Adrenal gland (tissue), 12 donors: Measurements from ENCODE around the gene ARID4B. TPM values are rescaled to one million over a fixed set of nuclear protein-coding genes. Genes with fewer than 3 reads are reported as not detected.

Experiments
- DNase-seq, 7 donors: peaks; one replicate each; pipeline ENCODE4 v3.0.0-alpha.2; 2019 to 2020
- H3K27ac ChIP-seq, 5 donors: fragments of 200-600 bp; sonication (generic) in 4 of 5; 1 replicate in 3 of 5; 2 replicates in 2 of 5; pipeline versions ENCODE4 v1.5.1 to v1.8.0; 2016 to 2020; ENCODE audit warnings: mild to moderate bottlenecking in 1 of 5
- H3K27me3 ChIP-seq: fragments of 200-600 bp; 2 replicates; pipeline ENCODE4 v1.8.0; 2021
- H3K36me3 ChIP-seq, 2 donors: fragments of 200-600 bp; replicated peaks in 1 of 2; 1 replicate in 1 of 2; 2 replicates in 1 of 2; pipeline versions ENCODE4 v1.5.1 to v1.8.0; 2018 to 2022
- H3K4me1 ChIP-seq, 2 donors: fragments of 200-600 bp; replicated peaks in 1 of 2; 1 replicate in 1 of 2; 2 replicates in 1 of 2; pipeline versions ENCODE4 v1.5.1 to v1.8.0; 2018 to 2021
- H3K4me3 ChIP-seq, 4 donors: fragments of 200-600 bp; sonication (generic) in 3 of 4; one replicate each; pipeline ENCODE4 v1.5.1; 2016 to 2018
- H3K9me3 ChIP-seq, 3 donors: fragments of 200-600 bp; sonication (generic) in 1 of 3; replicated peaks in 1 of 3; 1 replicate in 2 of 3; 2 replicates in 1 of 3; pipeline versions ENCODE4 v1.5.1 to v1.8.0; 2016 to 2021
- POLR2A ChIP-seq, 2 donors: fragments of 450-650 bp; IDR thresholded peaks; one replicate each; pipeline ENCODE4 v1.6.1; 2017; ENCODE audit warnings: antibody characterized with exemption in 2 of 2, mild to moderate bottlenecking in 2 of 2, moderate library complexity in 1 of 2
- WGBS, 4 donors: extraction: QIAGEN DNeasy Blood & Tissue Kit in 2 of 4; methylation state at CpG; one replicate each; pipeline versions ENCODE4 v1.1.5 to v1.1.7; 2013 to 2017; 5-methylcytosine and 5-hydroxymethylcytosine counted together
- intact Hi-C, 2 donors: fragments of 100-400 bp; cut with DNase I; formaldehyde crosslinking; loops; one replicate each; pipeline versions ENCODE4 v1.14.1 to v1.15.0; 2022 to 2023
- polyA plus RNA-seq, 3 donors: library from polyadenylated mRNA; stranded (reverse); fragments of 200-250 nt in 2 of 3; fragments of 350-450 nt in 1 of 3; fragmentation: Illumina TruSeq in 1 of 3; extraction: RNeasy Lipid Tissue Mini Kit (QIAGEN cat#74804) in 1 of 3; gene quantifications; one replicate each; pipeline ENCODE4 v1.2.3, GENCODE V29; 2013 to 2014
- total RNA-seq, 9 donors: library from RNA; depleted of rRNA in 4 of 9; stranded (reverse); fragments of >200 nt in 4 of 9; fragments of 120-200 nt in 1 of 9; fragmentation: NEBNext Ultra II Directional in 1 of 9; extraction: Animal tissue kit (Norgen Biotek cat#: 25700) in 1 of 9; gene quantifications; one replicate each; pipeline versions ENCODE4 v1.1.0 to v1.2.4, GENCODE V29; 2013 to 2023
- TF ChIP-seq, protein P1 (sequence below), 6 experiments: fragments of 450-650 bp in 4 of 6; fragments of 200-600 bp in 2 of 6; sonication (generic) in 1 of 6; IDR thresholded peaks; 1 replicate in 5 of 6; 2 replicates in 1 of 6; pipeline versions ENCODE4 v1.5.1 to v1.8.0; 2016 to 2021; ENCODE audit warnings: antibody characterized with exemption in 6 of 6, mild to moderate bottlenecking in 2 of 6, moderate library complexity in 1 of 6
- donor health status: healthy with polysubstance abuse.
- donor health status: Bipolar disorder and iron deficiency.
- donor health status: DM: yes; HTN: yes; CAD: no.
- donor health status: DM: no; HTN: no; CAD: no.
- donor health status: DM: no; HTN: no; CAD: no.
- donor health status: DM: yes; HTN: yes; CAD: no.

The ARID4B gene
- total and polyA plus RNA-seq, 12 donors, result 12.4 to 44.0 (median 28.1) TPM

DNA sequence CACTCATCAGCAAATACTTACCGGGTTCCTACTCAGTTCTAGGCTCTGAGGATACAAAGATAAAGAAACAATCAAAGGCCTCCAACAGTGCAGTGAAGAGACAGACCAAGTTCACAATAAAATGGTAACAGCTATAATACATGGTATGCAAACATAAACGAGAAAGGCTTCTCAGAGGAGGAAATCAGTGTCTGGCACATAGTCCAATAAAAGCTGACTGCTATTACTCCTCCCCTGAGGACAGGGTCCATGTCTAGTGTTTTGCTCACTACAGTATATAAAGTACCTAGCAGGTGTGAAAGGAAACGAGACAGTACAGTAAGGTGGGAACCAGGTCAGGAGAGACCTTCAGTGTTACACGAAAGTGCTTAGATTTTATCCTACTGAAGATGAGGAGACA, 171.2 kb downstream of the ARID4B start:
- Histone ChIP-seq H3K36me3 (peaks cover 0 to 54% of the 10 kb centered on the region in 2 donors), H3K4me1 (peaks cover 4 to 10% of the 10 kb centered on the region in 2 donors)
- intact Hi-C loops, result no loop called here

DNA sequence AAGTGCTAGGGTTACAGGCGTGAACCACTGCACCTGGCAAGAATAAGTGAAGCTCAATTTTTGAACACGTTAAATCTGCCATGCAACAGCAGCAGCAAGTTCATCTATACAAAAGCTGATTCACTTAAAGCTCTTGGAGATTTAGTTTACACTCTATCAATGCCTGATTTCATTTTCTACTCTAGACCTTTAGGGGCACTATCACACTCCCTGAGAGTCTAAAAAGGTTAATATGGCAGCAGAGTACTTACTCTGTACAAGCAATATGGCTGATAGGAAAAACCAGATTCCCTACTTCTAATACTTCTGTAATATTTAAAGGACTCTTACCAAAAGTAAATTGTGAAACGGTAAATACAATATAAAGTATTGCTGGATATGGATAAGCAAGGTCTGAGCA, 171.7 kb downstream of the ARID4B start:
- no peak overlapping the region for H3K4me3 ChIP-seq
- no peaks in the 10 kb centered on the region for H3K27me3 ChIP-seq
- no peaks in the 10 kb centered on the region for H3K9me3 ChIP-seq
- WGBS, 4 donors, result 91 to 96% (median 93%) methylated on average over 3 of the region's 3 CpGs
- no peak for DNase-seq
- H3K36me3 ChIP-seq, result peaks cover 0 to 55% of the 10 kb centered on the region in 2 donors
- H3K4me1 ChIP-seq, result peaks cover 4 to 10% of the 10 kb centered on the region in 2 donors
- H3K27ac ChIP-seq, result no peak overlapping the region
- TF ChIP-seq POLR2A (IDR thresholded peaks at IDR 0.05), result no peak
- TF ChIP-seq, protein P1, sequence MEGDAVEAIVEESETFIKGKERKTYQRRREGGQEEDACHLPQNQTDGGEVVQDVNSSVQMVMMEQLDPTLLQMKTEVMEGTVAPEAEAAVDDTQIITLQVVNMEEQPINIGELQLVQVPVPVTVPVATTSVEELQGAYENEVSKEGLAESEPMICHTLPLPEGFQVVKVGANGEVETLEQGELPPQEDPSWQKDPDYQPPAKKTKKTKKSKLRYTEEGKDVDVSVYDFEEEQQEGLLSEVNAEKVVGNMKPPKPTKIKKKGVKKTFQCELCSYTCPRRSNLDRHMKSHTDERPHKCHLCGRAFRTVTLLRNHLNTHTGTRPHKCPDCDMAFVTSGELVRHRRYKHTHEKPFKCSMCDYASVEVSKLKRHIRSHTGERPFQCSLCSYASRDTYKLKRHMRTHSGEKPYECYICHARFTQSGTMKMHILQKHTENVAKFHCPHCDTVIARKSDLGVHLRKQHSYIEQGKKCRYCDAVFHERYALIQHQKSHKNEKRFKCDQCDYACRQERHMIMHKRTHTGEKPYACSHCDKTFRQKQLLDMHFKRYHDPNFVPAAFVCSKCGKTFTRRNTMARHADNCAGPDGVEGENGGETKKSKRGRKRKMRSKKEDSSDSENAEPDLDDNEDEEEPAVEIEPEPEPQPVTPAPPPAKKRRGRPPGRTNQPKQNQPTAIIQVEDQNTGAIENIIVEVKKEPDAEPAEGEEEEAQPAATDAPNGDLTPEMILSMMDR (IDR thresholded peaks at IDR 0.05), result no peak
- intact Hi-C loops, result no loop called here

More for the DNA sequence above, 171.2 kb downstream of the ARID4B start:
- Histone ChIP-seq H3K27ac (no peak overlapping the region), H3K9me3 (no peaks in the 10 kb centered on the region), H3K27me3 (no peaks in the 10 kb centered on the region), H3K4me3 (no peak overlapping the region)
- DNase-seq, result no peak
- no peak for TF ChIP-seq POLR2A (IDR thresholded peaks at IDR 0.05)
- TF ChIP-seq, protein P1 (IDR thresholded peaks at IDR 0.05), result no peak
- 80 to 86% (median 81%) methylated on average over 4 of the region's 4 CpGs for WGBS, 4 donors

GRCh38 chr1:235152235-235152634, 175.7 kb downstream of the ARID4B start:
- Histone ChIP-seq H3K9me3 (no peaks in the 10 kb centered on the region), H3K36me3 (peaks cover 0 to 70% of the 10 kb centered on the region in 2 donors), H3K27me3 (no peaks in the 10 kb centered on the region), H3K27ac (no peak overlapping the region), H3K4me1 (no peaks in the 10 kb centered on the region), H3K4me3 (no peak overlapping the region)
- TF ChIP-seq, protein P1 (IDR thresholded peaks at IDR 0.05), result no peak
- TF ChIP-seq POLR2A (IDR thresholded peaks at IDR 0.05), result no peak
- no peak for DNase-seq
- intact Hi-C loops, result no loop called here

- Histone ChIP-seq H3K9me3 (no peaks in the 10 kb centered on the region), H3K27me3 (no peaks in the 10 kb centered on the region), H3K36me3 (peaks cover 0 to 69% of the 10 kb centered on the region in 2 donors), H3K4me3 (no peak overlapping the region), H3K4me1 (no peaks in the 10 kb centered on the region), H3K27ac (no peak overlapping the region)
- WGBS, 4 donors, result 82 to 94% (median 86%) methylated on average over 2 of the region's 2 CpGs
- no peak for DNase-seq
- intact Hi-C loops, result no loop called here
- TF ChIP-seq, protein P1 (IDR thresholded peaks at IDR 0.05), result no peak
- TF ChIP-seq POLR2A (IDR thresholded peaks at IDR 0.05), result no peak
Measured at GRCh38 chr1:235151033-235151432, 176.9 kb downstream of the ARID4B start.
